ENCODE measurements around the gene MEGF11. TPM values are rescaled to one million over a fixed set of nuclear protein-coding genes. Genes with fewer than 3 reads are reported as not detected.

MEGF11 gene
- not detected in 2 replicates for total RNA-seq

GRCh38 chr15:66253418-66254088 lies at the start of gene MEGF11:
MEGF11 (minus strand) TSS chr15:66253750; CDS start chr15:66128403, 125,347 bp downstream.

GRCh38 chr15:66293419-66294156 lies 40.0 kb upstream of the MEGF11 start, which contains the start of gene DIS3L:
DIS3L (plus strand) TSS chr15:66293568; CDS start chr15:66293597, 29 bp downstream.

GRCh38 chr15:65869126-65869953 lies 384.2 kb downstream of the MEGF11 start, which contains the start of gene RAB11A:
RAB11A (plus strand) TSS chr15:65869491; CDS start chr15:65869586, 95 bp downstream.

Other genes starting within 250 kb of the MEGF11 start
- 26.7 and 28.8 TPM in 2 replicates for gene DIS3L, start 39.8 kb upstream of the MEGF11 start, total RNA-seq
- 8.1 and 8.6 TPM in 2 replicates for gene TIPIN, start 102.9 kb upstream of the MEGF11 start, total RNA-seq
- gene MAP2K1, start 133.2 kb upstream of the MEGF11 start, total RNA-seq: 22.3 and 34.5 TPM in 2 replicates
- 28.3 and 31.4 TPM in 2 replicates for gene SNAPC5, start 244.0 kb upstream of the MEGF11 start, total RNA-seq